SK-N-MC (cell line): ENCODE data around the gene TBC1D20.

Experiments used
- DNase-seq: peaks from one replicate; pipeline ENCODE4 v3.0.0-alpha.2; 2011; ENCODE audit warnings: low read depth, low spot score
- H3K27ac ChIP-seq: fragments of 200-600 bp; sonication (generic); 2 replicates; pipeline ENCODE4 v1.5.1; 2016; ENCODE audit warnings: mixed run types
- H3K36me3 ChIP-seq: fragments of 200-600 bp; sonication (generic); 2 replicates; pipeline ENCODE4 v1.6.1; 2017; ENCODE audit warnings: antibody characterized with exemption, low read length, mixed read lengths; ENCODE audit not compliant: insufficient read depth
- H3K4me3 ChIP-seq: fragments of 200-600 bp; sonication (generic); 2 replicates; pipeline ENCODE4 v1.5.1; 2016
- H3K9ac ChIP-seq: fragments of 200-600 bp; sonication (generic); 2 replicates; pipeline ENCODE4 v1.8.0; 2017; ENCODE audit warnings: mixed run types, mixed read lengths; ENCODE audit not compliant: insufficient read length
- H3K9me3 ChIP-seq: fragments of 200-600 bp; sonication (generic); 2 replicates; pipeline ENCODE4 v1.6.1; 2017; ENCODE audit warnings: low read depth, mild to moderate bottlenecking, antibody characterized with exemption, low read length, moderate library complexity, mixed read lengths
- EZH2 ChIP-seq: fragments of 200-600 bp; sonication (generic); IDR thresholded peaks from one replicate; pipeline ENCODE4 v1.6.1; 2017; ENCODE audit warnings: antibody characterized with exemption
- FOXP2 ChIP-seq: optimal IDR thresholded peaks from 2 replicates; pipeline ENCODE3; 2011; ENCODE audit warnings: mild to moderate bottlenecking, moderate library complexity; ENCODE audit not compliant: insufficient read depth; ENCODE audit errors: extremely low read length, control extremely low read depth
- POLR2AphosphoS5 ChIP-seq: IDR thresholded peaks from 2 replicates; pipeline ENCODE4 v1.6.1; 2012; ENCODE audit warnings: mild to moderate bottlenecking, low read depth, low read length, borderline replicate concordance

TBC1D20 gene

GRCh38 chr20:420166-420620 is 42.1 kb downstream of the TBC1D20 start:
- no peak overlapping the region for H3K4me3 ChIP-seq
- TF ChIP-seq FOXP2 (no peak), POLR2AphosphoS5 (no peak), EZH2 (no peak)
- H3K27ac ChIP-seq, result no peak overlapping the region
- H3K36me3 ChIP-seq, result peaks cover 11% of the 10 kb centered on the region; the same call in 1 of the 2 replicates
- H3K9me3 ChIP-seq, result no peaks in the 10 kb centered on the region
- no peak overlapping the region for H3K9ac ChIP-seq
- DNase-seq, result no peak

- Histone ChIP-seq H3K9me3 (no peaks in the 10 kb centered on the region), H3K27ac (no peak overlapping the region), H3K9ac (no peak overlapping the region), H3K4me3 (no peak overlapping the region), H3K36me3 (peaks cover 11% of the 10 kb centered on the region; the same call in 1 of the 2 replicates)
- DNase-seq, result no peak
- TF ChIP-seq EZH2 (no peak), FOXP2 (no peak), POLR2AphosphoS5 (no peak)
Observed at GRCh38 chr20:419556-420165, 42.7 kb downstream of the TBC1D20 start.

GRCh38 chr20:418858-419365 is 43.4 kb downstream of the TBC1D20 start:
- DNase-seq, result no peak
- H3K9me3 ChIP-seq, result no peaks in the 10 kb centered on the region
- no peak overlapping the region for H3K9ac ChIP-seq
- H3K4me3 ChIP-seq, result no peak overlapping the region
- peaks cover 10% of the 10 kb centered on the region; the same call in 1 of the 2 replicates for H3K36me3 ChIP-seq
- no peak overlapping the region for H3K27ac ChIP-seq
- TF ChIP-seq FOXP2 (no peak), POLR2AphosphoS5 (no peak), EZH2 (no peak)

DNA sequence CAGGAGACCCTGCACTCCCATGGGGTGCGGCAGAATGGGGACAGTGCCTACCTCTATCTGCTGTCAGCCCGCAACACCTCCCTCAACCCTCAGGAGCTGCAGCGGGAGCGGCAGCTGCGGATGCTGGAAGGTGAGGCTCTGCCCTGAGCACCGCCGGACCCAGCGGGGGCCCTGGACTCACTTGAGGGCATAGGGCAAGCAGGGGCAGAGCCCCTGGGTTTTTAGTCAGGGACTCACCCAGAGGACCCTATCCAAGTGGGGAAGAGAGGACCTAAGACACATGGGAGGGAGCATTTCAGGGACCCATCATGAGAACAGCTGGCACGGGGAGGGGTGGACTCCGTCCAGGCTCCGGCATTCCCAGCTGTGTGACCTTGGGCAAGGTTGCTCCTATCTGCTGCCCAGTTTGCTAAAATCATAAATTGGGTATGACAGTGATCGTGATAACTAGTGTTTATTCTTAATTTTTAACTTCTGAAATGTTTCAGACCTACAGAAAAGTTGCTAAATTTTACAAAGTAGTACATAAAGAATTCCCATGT is 44.5 kb downstream of the TBC1D20 start:
- TF ChIP-seq EZH2, result no peak
- no peak for TF ChIP-seq FOXP2
- TF ChIP-seq POLR2AphosphoS5, result no peak
- peaks cover 11% of the 10 kb centered on the region for H3K36me3 ChIP-seq
- no peak overlapping the region for H3K9ac ChIP-seq
- H3K9me3 ChIP-seq, result no peaks in the 10 kb centered on the region
- H3K27ac ChIP-seq, result no peak overlapping the region
- no peak for DNase-seq
- H3K4me3 ChIP-seq, result no peak overlapping the region

DNA sequence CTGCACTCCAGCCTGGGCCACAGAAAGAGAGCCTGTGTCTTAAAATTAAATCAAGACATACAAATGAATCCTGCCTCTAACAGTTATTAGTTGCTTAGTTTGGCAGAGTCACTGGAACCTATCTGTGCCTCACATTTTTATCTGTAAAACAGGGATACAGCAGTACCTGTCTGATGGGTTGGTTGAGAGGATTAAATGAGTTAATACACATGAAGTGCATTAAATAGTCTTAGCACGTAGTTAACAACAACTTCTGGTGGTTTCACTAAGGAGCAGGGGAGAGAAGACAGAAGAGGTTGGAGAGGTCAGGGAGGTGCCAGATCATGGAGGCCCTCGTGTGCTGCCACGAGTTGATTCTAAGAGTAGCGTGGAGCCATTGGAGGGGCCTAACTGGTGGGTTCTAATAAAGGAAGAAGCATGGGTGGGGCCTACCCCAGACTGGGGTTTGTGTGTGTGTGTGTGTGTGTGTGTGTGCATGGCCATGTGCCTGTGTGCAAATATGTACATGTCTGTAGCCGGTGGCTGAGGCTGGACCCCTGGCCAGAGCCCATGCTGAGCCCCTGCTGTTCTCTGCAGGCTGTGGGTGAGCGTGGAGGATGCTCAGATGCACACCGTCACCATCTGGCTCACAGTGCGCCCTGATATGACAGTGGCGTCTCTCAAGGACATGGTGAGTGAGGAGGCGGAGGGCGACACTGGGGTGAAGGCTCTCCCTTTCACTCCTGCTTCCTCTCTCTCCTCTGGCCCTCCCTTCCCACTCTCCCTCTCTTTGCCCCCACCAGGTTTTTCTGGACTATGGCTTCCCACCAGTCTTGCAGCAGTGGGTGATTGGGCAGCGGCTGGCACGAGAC is 45.2 kb downstream of the TBC1D20 start:
- Histone ChIP-seq H3K27ac (no peak overlapping the region), H3K36me3 (peaks cover 18% of the 10 kb centered on the region)

GRCh38 chr20:415820-416322 is 46.5 kb downstream of the TBC1D20 start:
- TF ChIP-seq EZH2 (no peak), FOXP2 (no peak), POLR2AphosphoS5 (no peak)
- no peak for DNase-seq
- no peaks in the 10 kb centered on the region for H3K9me3 ChIP-seq
- peaks cover 26% of the 10 kb centered on the region for H3K36me3 ChIP-seq
- H3K27ac ChIP-seq, result peak overlapping the region; percentile 52; the same call in 1 of the 2 replicates
- H3K9ac ChIP-seq, result no peak overlapping the region
- no peak overlapping the region for H3K4me3 ChIP-seq

More for the DNA sequence above, 45.2 kb downstream of the TBC1D20 start:
- Histone ChIP-seq H3K9ac (no peak overlapping the region), H3K4me3 (no peak overlapping the region), H3K9me3 (no peaks in the 10 kb centered on the region)
- TF ChIP-seq POLR2AphosphoS5 (no peak), EZH2 (no peak)
- no peak for DNase-seq

DNA sequence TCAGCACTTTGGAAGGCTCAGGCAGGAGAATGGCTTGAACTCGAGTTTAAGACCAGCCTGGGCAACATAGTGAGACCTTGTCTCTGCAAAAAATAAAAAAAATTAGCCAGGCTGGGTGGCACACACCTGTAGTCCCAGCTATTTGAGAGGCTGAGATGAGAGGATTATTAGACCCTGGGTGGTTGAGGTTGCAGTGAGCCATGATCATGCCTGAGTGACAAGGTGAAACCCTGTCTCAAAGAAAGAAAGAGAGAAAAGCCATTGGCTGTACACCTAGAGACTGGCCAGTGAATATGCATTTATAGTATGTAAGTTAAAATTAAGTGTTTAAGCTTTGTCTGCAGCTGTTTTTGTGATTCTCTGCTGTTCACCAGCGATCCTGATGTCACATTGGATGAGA is 48.2 kb downstream of the TBC1D20 start:
- no peak overlapping the region for H3K27ac ChIP-seq
- peaks cover 39% of the 10 kb centered on the region for H3K36me3 ChIP-seq
- TF ChIP-seq FOXP2, result no peak
- TF ChIP-seq POLR2AphosphoS5, result no peak
- no peak for TF ChIP-seq EZH2
- H3K9ac ChIP-seq, result no peak overlapping the region
- H3K9me3 ChIP-seq, result no peaks in the 10 kb centered on the region
- DNase-seq, result no peak
- H3K4me3 ChIP-seq, result no peak overlapping the region

DNA sequence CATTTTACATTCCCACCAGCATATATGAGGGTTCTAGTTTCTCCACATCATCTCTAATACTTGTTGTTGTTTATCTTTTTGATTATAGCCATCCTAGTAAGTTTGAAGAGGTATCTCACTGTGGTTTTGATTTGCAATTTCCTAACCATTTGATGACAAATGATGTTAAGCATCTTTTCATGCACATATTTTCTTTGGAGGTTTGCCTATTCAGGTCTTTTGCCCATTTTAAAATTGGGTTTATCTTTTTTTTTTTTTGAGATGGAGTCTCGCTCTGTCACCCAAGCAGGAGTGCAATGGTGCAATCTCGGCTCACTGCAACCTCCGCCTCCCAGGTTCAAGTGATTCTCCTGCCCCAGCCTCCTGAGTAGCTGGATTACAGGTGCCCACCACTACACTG is 50.3 kb downstream of the TBC1D20 start:
- H3K27ac ChIP-seq, result no peak overlapping the region
- peaks cover 39% of the 10 kb centered on the region for H3K36me3 ChIP-seq
- no peak for DNase-seq
- TF ChIP-seq EZH2 (no peak), FOXP2 (no peak), POLR2AphosphoS5 (no peak)
- no peak overlapping the region for H3K4me3 ChIP-seq
- H3K9ac ChIP-seq, result no peak overlapping the region
- H3K9me3 ChIP-seq, result no peaks in the 10 kb centered on the region
